IPS DF 4.7 (cell line): ENCODE measurements around the gene NLK.

Experiments
- DNase-seq: peaks from one replicate; pipeline ENCODE4 v3.0.0-alpha.2; 2013; ENCODE audit warnings: low spot score; ENCODE audit errors: extremely low read depth

NLK gene

DNA sequence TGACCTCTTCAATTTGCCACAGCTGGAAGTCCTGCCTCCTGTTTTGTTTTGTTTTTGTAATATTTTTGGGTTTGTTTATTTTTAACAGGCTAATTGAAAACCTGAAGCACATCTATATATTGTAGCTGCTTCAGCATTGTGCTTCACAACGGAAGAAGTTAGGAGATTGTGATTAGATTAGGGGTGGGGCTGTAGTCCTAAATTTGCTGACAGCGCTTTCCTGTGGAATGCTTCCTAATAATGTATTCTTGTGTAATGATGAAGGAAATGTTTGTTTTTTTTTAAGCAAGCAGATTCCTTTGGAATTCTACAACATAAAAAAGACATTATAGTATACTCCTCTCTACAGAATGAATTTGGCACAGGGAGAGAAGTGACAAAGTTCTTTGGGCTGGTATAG, 70.1 kb downstream of the NLK start:
- DNase-seq: no peak

DNA sequence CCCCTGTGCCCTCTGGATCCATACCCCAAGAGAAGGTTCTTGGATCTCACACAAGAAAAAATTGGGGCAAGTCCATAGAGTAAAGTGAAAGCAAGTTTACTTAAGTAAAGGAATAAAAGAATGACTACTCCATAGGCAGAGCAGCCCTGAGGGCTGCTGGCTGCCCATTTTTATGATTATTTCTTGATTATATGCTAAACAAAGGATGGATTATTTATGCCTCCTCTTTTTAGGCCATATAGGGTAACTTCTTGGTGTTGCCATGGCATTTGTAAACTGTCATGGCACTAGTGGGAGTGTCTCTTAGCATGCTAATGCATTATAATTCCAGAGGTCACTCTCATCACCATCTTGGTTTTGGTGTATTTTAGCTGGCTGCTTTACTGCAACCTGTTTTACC, 70.8 kb downstream of the NLK start:
- DNase-seq: no peak

DNA sequence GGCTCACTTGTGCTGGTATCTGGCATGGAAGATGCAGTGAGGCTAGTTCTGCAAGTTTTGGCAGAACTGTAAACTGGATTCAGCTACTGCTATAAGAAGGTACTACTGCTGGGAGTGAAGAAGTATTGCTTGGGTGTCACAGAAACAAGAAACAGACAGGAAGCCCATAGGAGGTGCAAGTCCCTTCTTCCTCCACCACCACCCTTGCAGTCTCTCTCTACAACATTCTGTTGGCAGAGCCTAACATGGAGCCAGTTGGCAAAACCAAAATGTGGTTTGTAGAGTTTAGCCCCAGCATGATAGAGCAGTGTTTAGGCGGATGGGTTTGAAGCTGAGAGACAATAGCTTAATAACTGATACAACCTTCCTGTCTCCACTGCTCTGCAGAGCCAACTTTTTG, 72.6 kb downstream of the NLK start:
- DNase-seq: no peak

DNA sequence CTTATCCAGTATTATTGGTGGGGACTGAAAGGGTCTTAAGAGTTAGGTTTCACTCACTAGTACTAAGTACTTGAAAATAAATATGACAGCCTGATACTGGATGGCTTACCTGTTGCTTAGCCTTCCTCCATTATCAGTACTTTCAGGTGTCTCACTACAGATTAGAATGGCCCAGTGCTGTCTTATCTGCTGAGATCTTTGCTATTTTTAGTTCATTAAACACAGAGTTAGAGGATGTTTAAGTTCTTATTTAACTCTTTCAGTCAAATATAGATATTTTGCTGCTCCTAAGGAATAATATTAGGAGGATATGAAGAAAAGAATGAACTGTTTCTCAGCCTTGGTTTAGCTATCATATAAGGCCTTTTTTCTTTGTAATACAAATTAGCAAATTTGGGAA, 74.8 kb downstream of the NLK start:
- no peak for DNase-seq

DNA sequence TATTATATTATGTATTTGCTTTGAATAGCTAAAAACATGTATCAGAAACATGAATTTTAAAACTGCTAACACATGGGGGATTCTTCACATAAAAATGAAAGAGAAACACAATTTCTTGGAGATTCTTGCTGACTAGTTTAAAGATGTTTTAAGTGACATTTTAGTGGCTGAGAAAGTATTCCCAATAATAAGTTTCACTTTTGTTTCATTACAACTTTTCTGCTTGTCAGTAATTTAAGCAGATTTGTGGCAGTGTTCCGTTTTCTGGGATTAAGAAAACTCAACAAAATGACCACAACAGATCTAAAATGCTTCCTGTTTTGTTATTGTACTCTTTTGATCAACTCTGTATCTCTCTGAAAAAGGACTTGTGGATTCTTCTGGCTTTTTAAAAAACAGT, 75.9 kb downstream of the NLK start:
- no peak for DNase-seq

DNA sequence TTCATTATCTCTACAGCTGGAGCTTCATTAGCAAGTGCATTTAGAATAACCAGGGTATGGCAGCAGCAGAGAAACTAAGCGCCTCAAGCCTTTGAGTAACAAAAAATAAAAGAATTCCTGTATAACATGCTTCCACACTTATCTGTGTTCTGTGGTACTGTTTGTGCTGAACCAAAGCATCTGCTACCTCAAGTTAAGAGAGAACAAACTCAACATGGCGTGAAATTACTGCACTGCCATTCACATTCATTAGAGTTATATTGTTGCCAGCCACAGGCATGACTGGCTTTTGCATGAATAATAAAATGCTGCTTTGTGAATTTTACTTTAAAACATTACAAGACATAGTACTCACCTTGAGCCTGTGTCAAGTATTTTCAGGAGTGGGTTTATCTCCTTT, 76.6 kb downstream of the NLK start:
- DNase-seq: no peak

DNA sequence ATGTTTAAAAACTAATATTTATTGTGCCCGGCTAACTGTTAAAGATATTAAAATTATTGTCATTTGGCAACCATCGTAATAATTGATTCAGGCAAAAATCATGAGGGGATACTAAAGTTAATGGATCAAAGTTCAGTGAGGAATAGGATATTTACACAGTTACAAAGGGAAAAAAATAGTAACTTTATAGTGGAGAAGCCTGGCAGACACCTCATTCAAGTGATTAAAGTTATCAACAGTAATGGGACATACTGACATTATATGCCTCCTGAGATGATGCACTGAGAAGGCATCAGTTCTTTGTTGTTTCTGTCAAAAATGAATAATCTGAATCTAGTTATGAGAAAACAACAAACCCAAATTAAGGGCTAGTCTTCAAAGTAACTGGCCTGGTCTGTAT, 77.1 kb downstream of the NLK start:
- no peak for DNase-seq

DNA sequence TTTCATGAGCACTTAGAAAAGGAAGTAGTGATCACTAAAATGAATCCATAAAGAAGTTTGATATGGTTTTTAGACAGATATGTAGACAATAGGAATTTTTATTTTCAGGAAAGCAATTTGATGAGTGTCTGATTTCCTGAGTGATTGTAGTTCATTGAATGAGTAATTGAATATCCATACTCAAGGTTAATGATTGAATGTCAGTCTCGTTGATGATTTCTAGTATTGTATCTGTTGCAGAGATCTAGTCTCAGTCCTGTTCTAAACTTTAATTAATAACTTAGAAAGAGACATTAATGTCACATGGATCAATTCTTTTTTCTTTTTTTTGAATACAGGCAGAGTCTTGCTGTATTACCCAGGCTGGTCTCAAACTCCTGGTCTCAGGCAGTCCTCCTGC, 78.3 kb downstream of the NLK start:
- no peak for DNase-seq

DNA sequence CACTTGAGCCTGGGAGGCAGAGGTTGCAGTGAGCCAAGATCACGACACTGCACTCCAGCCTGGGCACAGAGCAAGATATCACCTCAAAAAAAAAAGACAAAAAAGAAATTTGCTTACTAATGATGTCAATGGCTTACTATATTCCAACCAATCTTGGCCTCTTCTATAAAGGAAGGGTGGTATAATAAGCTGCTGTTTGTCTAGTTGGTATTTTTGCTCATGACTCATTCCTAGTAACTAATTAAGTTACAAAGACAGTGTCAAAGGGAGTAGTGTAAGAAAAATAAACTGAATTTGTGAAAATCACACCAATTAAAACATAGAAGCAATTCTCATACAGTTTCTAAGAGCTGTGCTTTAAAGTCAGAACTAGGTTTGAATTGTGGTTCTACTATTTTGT, 82.5 kb downstream of the NLK start:
- DNase-seq: no peak

DNA sequence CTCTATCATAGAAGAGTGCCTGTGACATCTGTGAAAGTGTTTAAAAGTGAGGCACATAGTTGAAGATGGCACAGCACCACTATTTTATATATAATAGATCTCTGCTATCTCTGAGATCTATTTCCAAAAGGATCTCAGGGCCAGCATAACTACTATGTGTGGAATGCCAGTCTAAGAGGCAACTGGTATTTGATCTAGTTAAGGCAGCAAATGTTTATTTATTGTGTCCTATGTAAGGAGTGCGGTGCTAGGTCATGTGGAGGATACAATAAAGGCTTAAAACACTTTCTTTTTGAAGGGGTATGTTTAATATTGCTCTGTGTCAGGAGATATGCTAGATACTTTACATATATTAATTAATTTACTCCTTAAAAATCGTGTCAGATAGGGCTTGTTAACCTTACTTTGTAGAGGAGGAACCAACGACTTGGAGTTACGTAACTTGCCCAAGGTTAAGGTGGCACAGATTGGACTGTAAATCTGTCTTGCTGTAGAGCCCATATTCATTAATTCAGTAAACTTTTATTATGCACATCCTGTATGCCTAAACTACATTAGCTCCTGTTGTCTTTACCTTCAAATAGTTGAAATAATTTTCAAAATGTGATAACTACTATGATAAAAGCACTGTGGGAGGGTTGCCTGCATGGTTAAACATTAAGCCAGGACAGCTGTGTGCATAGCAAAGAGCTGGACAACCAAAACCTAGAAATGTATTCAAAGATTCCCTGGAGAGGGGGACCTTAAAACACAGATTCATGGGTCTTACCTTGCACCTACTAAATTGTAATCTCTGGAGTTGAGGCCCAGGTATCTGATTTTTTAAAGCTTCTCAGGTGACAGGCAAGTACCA, 83.3 kb downstream of the NLK start:
- no peak for DNase-seq

DNA sequence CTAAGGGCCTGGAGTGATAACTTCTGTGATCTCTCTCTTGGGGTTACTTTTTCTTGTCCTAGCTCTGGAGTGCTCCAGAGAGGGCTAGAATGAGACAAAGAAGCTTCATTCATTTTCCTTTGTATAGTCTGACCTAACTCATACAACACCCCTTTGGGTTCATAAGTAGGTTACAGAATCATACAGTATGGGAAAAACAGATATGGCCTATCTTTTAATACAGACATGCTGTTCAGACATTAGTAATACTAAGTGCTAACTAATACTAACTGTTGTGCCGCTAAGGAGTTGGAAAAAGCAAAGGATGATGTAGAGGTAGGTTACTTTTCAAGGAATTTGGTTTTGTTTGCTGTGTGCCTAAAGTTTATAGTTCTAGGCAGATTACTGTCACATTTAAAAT, 84.7 kb downstream of the NLK start:
- DNase-seq: no peak

DNA sequence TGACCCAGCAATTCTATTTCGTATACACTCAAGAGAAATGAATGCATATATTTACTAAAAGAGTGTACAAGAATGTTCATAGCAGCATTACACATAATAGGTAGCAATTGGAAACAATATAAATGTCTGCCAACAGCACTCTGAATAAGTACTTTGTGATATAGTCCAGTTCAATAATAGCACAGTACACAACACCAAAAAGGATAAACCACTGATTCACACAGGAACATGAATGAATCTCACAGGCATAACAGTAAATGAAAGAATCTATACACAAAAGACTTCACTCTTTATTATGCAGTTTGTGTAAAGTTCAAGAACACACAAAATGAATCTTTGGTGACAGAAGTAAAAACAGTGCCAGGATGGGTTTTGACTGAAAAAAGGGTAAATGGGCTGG, 86.3 kb downstream of the NLK start:
- DNase-seq: no peak

DNA sequence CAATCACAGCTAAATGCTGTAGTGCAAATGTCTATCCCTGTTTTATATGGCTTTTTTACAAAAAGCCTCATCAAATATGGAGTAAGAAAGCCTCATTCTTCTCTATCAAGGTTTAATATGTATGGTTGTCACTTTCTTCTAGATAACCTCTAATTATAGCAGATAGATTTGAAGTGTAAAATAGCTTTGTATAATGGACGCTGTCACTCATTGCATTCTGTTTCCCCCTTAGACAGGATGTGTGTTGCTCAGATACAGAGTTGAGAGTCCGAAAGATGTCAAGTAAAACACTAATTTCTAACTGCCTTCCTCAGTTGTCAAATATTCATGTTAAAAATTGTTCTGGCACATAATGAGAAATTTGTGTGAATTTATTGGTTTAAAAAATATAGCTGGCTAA, 88.0 kb downstream of the NLK start:
- no peak for DNase-seq

DNA sequence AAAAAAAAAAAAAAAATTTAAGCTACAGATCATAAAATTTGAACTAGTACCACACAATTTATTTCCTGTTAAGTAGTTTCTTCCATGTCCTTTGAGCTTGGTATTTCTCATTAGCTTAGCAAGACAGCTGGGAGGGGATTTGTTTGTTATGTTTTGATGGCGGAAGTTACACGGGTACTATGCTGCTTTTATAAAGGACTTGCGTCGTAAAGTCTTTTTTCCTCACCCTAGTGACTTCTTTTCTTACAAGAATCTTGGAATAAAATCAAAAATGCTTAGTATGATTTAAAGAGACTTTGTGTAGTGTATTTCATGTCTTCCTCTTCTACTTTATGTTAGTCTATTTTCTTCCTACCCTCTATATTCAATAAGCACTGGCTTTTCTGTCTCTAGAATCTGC, 89.1 kb downstream of the NLK start:
- DNase-seq: no peak

DNA sequence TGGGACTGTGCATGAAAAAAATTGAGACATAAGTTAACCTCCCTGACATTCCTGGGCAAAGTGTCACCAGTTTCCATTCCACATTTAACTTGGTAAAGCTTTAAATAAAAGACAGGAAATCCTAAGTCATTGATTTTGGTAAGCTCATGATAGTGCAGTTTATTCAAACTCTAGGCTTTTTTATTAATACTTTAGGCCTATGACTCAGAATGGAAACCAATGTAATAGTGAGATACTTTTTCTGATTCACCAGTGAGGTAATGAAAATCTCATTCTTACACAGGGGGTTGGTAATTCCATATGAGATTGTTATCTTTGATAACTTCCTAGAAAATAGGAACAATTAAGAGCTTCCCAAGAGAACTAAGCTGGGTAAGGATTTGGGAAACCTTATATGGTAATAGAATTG, 91.1 kb downstream of the NLK start:
- no peak for DNase-seq

DNA sequence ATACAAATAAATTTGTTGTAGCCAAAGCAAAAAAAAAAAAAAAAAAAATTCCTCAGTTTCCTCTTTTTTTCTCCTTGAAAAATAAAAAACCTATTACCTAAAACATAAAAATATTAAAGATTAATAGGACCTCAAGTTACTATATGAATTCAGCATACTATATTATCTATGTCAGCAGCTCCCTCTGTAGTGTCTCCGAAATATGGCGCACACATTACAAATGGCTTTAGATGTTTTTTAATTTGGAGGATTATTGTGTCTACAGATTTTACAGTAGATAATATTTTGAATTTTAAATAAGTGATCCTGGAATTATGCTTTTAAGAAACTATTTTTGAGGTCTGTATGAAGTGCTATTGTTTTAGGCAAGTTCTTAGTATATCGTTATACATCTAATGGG, 94.4 kb downstream of the NLK start:
- no peak for DNase-seq

DNA sequence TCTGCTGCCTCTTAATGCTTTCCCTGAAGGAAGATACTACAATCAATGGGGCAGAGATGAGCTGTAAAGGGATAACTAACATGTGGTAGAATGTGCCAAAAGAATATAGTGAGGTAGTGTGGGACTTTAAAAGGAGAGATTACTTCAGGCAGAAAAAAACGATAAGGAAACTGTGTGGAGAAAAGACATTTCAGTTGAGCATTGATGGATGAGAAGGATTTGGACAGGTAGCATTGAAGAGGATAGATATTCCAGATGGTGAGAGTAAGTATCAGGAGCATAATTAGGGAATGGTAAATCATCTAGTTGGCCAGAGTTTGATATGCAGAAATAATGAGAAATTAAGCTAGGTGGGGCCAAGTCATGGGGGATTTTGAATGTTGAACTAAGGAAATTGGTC, 97.3 kb downstream of the NLK start:
- DNase-seq: no peak

DNA sequence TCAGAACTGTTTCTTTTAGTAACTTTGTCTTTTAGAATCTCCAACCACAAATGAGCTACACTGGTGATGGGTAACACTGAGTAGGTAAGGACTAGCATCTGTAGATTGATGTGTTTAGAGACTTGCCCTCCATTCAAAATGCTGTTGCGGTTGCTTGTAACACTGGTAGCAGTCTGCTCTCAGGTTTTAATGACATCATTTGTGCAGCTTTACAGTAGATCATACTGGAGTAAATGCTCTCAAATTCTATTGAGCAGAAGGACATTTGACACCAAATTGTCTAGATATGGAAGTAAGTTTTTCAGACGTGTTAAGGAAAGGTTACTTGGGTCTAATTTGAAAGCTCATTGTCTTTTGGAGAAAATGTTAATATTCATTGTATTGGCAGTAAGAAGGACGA, 98.8 kb downstream of the NLK start:
- no peak for DNase-seq

DNA sequence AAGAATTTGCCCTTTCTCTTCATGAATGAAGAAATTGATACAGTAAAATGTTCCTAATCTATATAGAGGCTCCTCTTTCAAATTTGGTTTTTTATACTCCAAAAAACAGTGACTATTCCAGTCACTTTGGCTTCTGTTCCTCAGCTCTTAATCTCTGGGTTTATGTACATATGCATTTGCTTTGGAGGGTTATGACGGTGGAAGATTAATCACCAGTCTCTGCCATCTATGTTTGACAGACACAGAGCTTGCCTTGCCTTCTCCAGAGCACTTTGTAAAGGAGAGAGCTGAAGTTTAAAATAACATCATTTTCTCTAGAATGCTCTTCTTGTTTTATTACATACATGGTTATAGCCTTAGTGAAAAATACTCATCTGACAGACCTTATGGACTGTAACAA, 99.3 kb downstream of the NLK start:
- no peak for DNase-seq

DNA sequence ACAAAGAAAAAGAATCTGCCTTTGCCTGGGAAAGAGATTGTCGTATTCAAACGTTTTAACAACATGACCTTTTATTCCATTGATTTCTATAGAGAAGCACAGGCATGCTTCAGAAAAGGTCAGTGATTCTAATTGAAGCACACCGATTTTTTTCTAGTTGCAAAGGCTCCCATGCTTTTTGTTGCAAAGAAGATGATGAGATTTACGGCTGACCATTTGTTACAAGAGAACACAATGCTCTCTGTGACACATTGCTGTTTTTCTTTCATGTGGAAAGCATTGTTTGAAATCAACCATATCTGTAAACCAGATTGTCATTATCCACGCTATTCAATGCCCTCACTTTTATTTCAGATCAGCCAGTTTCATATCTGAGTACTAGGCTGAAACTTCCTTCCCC, 99.8 kb downstream of the NLK start:
- DNase-seq: no peak

DNA sequence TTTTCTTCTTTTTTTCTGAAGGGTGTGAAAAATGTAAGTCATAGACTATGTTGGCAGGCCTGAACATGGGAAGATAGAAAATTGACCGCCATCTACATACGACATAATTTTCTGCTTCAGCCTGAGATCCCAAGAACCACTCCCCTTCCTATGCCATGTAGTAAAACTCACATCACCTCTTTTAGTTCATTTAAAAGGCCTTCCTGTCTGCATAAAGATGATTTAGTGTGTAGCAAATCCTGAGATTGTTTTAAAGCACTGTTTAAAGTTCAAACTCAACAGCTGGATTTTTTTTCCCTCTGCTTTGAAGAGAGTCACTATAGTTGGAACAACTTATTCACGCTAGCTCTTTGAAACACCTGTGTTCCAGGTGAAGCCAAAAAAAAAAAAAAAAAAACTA, 101.5 kb downstream of the NLK start:
- DNase-seq: no peak

DNA sequence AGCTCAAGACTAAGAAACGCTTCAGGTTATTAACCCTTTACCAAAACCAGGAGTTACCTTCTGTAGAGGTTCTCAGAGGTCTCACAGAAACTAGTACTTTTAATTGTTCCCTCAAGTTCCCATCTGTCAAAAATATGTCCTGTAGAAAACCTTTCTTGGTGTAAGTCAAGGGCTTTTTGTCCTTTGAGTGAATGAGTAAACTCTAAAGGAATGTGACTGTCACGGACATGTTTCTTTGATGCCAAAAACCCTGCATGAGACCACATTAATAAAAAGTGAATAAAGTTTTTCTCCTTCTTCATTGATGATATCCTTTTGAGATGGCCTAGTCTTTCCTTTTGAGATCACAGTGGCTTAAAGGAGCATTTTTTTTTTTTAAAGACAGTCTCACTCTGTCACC, 102.9 kb downstream of the NLK start:
- no peak for DNase-seq

DNA sequence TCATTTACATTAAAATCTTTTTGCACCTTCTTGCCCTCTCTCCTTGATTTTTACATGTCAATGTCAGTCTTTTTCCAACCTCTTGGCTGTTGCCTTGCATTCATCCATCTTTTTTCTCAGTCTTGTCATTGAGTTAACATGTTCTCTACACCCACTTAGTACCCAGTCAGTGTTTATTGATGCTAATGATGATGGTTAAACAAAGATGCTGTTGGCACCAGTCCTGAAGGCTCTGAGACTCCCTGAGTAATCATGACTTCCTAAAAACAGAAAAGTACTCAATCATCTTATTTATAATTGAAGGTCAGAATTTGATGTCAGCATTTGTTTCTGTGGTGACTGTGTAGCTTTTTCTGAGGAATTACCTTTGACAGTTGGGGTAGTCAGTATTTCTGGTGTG, 104.5 kb downstream of the NLK start:
- no peak for DNase-seq

DNA sequence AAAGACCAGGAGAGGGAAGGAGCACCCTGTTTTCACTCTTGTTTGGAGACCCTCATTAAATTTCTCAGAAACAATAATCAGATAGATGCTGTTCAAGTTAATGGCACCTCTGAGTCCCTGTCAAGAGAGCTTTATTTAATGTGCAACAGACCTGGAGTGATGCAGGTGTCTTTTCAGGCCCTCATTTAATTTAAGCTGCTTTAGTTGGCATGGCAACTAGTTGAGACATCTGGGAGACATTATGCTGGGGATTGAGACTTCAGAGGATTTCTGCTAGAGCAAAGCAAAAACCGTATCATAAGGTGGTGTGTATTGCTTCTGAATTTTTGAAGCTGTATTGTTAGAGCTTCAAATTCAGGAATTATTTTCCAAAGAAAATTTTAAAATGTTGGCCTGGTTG, 108.5 kb downstream of the NLK start:
- DNase-seq: no peak
